Measurements from ENCODE around the gene INCA1. TPM values are rescaled to one million over a fixed set of nuclear protein-coding genes. Genes with fewer than 3 reads are reported as not detected.

The INCA1 gene
- total and polyA plus RNA-seq, 2 of the 13 experiments (the other 11 are each of a cell fraction or from before 2014, with no cell fraction given) = 0.93 to 2.6 TPM

GRCh38 chr17:4948166-4948930 is 49.0 kb downstream of the INCA1 start, which contains the start of gene PFN1 (continued):
- TF ChIP-seq HNF1B (CRISPR knock-in tag; IDR thresholded peaks at IDR 0.05) (0 out of 2 replicates have a peak, but pooled peaks have one; percentile 32), ZBTB1 (CRISPR knock-in tag; IDR thresholded peaks at IDR 0.05; ENCODE audit: borderline replicate concordance) (no peak), ZFP41 (CRISPR knock-in tag; IDR thresholded peaks at IDR 0.05; ENCODE audit: borderline replicate concordance) (no peak), TCF12 (IDR thresholded peaks at IDR 0.05) (no peak), TCF12 (CRISPR knock-in tag; IDR thresholded peaks at IDR 0.05) (no peak), ZNF281 (CRISPR knock-in tag; IDR thresholded peaks at IDR 0.05; ENCODE audit: borderline replicate concordance) (peak; percentile 78; the same call in 1 of the 2 replicates), IKZF4 (CRISPR knock-in tag; IDR thresholded peaks at IDR 0.05; ENCODE audit: borderline replicate concordance, low read depth, not compliant biosample characterization) (peak; percentile 94), ZNF567 (CRISPR knock-in tag; IDR thresholded peaks at IDR 0.05; ENCODE audit: borderline replicate concordance) (0 out of 2 replicates have a peak, but pooled peaks have one; percentile 23), STAT6 (CRISPR knock-in tag; IDR thresholded peaks at IDR 0.05; ENCODE audit: borderline replicate concordance) (no peak; the same call in 1 of the 2 replicates), ZNF234 (CRISPR knock-in tag; conservative IDR thresholded peaks at IDR 0.05) (0 out of 2 replicates have a peak, but pooled peaks have one; percentile 88), ZNF639 (CRISPR knock-in tag; conservative IDR thresholded peaks at IDR 0.05) (no peak; the same call in none of the 2 replicates), NR1H2 (CRISPR knock-in tag; IDR thresholded peaks at IDR 0.05; ENCODE audit: borderline replicate concordance, low read depth) (peak; percentile 58; the same call in 1 of the 2 replicates), PRMT3 (CRISPR knock-in tag; IDR thresholded peaks at IDR 0.05; ENCODE audit: borderline replicate concordance, low read depth) (no peak), ZNF672 (CRISPR knock-in tag; IDR thresholded peaks at IDR 0.05) (0 out of 2 replicates have a peak, but pooled peaks have one; percentile 50), MED1 (CRISPR knock-in tag; IDR thresholded peaks at IDR 0.05) (peak; percentile 63), ZNF205 (CRISPR knock-in tag; IDR thresholded peaks at IDR 0.05) (no peak), FOXC1 (CRISPR knock-in tag; IDR thresholded peaks at IDR 0.05; ENCODE audit: borderline replicate concordance) (no peak), EEA1 (CRISPR knock-in tag; IDR thresholded peaks at IDR 0.05; ENCODE audit: borderline replicate concordance) (peak; percentile 55; the same call in 1 of the 2 replicates), MAZ (IDR thresholded peaks at IDR 0.05; ENCODE audit: borderline replicate concordance, low read depth, low read length) (peak; percentile 88; the same call in 1 of the 2 replicates), MAZ (CRISPR knock-in tag; IDR thresholded peaks at IDR 0.05; ENCODE audit: low read depth) (no peak; the same call in 1 of the 2 replicates)

All from HepG2 (cell line).